CD14-positive monocyte (primary cell): ENCODE data around the gene ATAD2B. TPM values are rescaled to one million over a fixed set of nuclear protein-coding genes. Genes with fewer than 3 reads are reported as not detected.

Experiments used
- DNase-seq, 3 donors: peaks; one replicate each; pipeline ENCODE4 v3.0.0-alpha.2; 2011 to 2022
- H2AFZ ChIP-seq: 2 replicates; pipeline ENCODE4 v1.6.0; 2012; ENCODE audit warnings: mild to moderate bottlenecking, low read depth, low read length, inconsistent platforms; ENCODE audit not compliant: insufficient read depth, poor library complexity, severe bottlenecking
- H3K27ac ChIP-seq, 2 donors: 1 replicate in 1 of 2; 2 replicates in 1 of 2; pipeline ENCODE4 v1.5.1; 2012 to 2013; ENCODE audit warnings: low read length in 2 of 2, control low read depth in 1 of 2, inconsistent platforms in 1 of 2, low read depth in 1 of 2, mild to moderate bottlenecking in 1 of 2
- H3K27me3 ChIP-seq, 2 donors: one replicate each; pipeline versions ENCODE4 v1.6.0 to v1.6.1; 2011 to 2013; ENCODE audit warnings: low read length in 2 of 2; ENCODE audit not compliant: control insufficient read depth in 2 of 2, insufficient read depth in 2 of 2
- H3K36me3 ChIP-seq, 2 donors: replicated peaks in 1 of 2; 1 replicate in 1 of 2; 2 replicates in 1 of 2; pipeline versions ENCODE4 v1.5.1 to v1.6.1; 2012 to 2013; ENCODE audit warnings: low read length in 2 of 2, control low read depth in 1 of 2, inconsistent platforms in 1 of 2, mild to moderate bottlenecking in 1 of 2; ENCODE audit not compliant: insufficient read depth in 2 of 2, control insufficient read depth in 1 of 2
- H3K4me1 ChIP-seq, 2 donors: 1 replicate in 1 of 2; 2 replicates in 1 of 2; pipeline versions ENCODE4 v1.5.1 to v1.6.1; 2012 to 2013; ENCODE audit warnings: low read length in 2 of 2, control low read depth in 1 of 2, inconsistent platforms in 1 of 2, mild to moderate bottlenecking in 1 of 2, moderate library complexity in 1 of 2; ENCODE audit not compliant: insufficient read depth in 2 of 2, control insufficient read depth in 1 of 2
- H3K4me2 ChIP-seq: replicated peaks from 2 replicates; pipeline ENCODE3; 2012; ENCODE audit warnings: low read length, moderate library complexity, mild to moderate bottlenecking; ENCODE audit not compliant: poor library complexity, severe bottlenecking; ENCODE audit errors: extremely low read depth
- H3K4me3 ChIP-seq, 3 experiments: fragments of 200-600 bp in 1 of 3; sonication (generic) in 1 of 3; replicated peaks in 1 of 3; 1 replicate in 2 of 3; 2 replicates in 1 of 3; pipeline ENCODE4 v1.5.1; 2011 to 2013; ENCODE audit warnings: low read length in 3 of 3, mild to moderate bottlenecking in 3 of 3, control low read depth in 2 of 3, low read depth in 2 of 3, inconsistent platforms in 1 of 3, moderate library complexity in 1 of 3
- H3K79me2 ChIP-seq: 2 replicates; pipeline ENCODE4 v1.6.0; 2012; ENCODE audit warnings: mild to moderate bottlenecking, control low read depth, inconsistent platforms, low read length, moderate library complexity; ENCODE audit not compliant: insufficient read depth
- H3K9ac ChIP-seq: 2 replicates; pipeline ENCODE4 v1.6.0; 2017; ENCODE audit warnings: low read length, mild to moderate bottlenecking; ENCODE audit not compliant: insufficient read depth, poor library complexity, severe bottlenecking
- H3K9me3 ChIP-seq, 2 donors: replicated peaks in 1 of 2; 1 replicate in 1 of 2; 2 replicates in 1 of 2; pipeline versions ENCODE4 v1.5.1 to v1.6.1; 2012 to 2013; ENCODE audit warnings: low read length in 2 of 2, control low read depth in 1 of 2; ENCODE audit not compliant: control insufficient read depth in 1 of 2, insufficient read depth in 1 of 2
- H4K20me1 ChIP-seq: 2 replicates; pipeline ENCODE4 v1.6.0; 2012; ENCODE audit warnings: mild to moderate bottlenecking, low read length, control low read depth, moderate library complexity; ENCODE audit not compliant: insufficient read depth
- H3K27ac Mint-ChIP-seq, 7 donors: one replicate each; pipeline ENCODE4 v1.8.0; 2020; ENCODE audit warnings: mild to moderate bottlenecking in 7 of 7, mixed read lengths in 7 of 7, moderate library complexity in 6 of 7, inconsistent platforms in 2 of 7
- H3K27me3 Mint-ChIP-seq, 3 donors: one replicate each; pipeline ENCODE4 v1.8.0; 2021 to 2022; ENCODE audit warnings: low read depth in 3 of 3, mild to moderate bottlenecking in 3 of 3, mixed read lengths in 3 of 3, moderate library complexity in 3 of 3, inconsistent platforms in 1 of 3
- H3K36me3 Mint-ChIP-seq, 2 donors: one replicate each; pipeline ENCODE4 v1.8.0; 2020; ENCODE audit warnings: mixed read lengths in 2 of 2, inconsistent platforms in 1 of 2, mild to moderate bottlenecking in 1 of 2
- H3K4me1 Mint-ChIP-seq: one replicate; pipeline ENCODE4 v1.8.0; 2020; ENCODE audit warnings: mild to moderate bottlenecking, mixed read lengths
- H3K4me3 Mint-ChIP-seq, 2 donors: one replicate each; pipeline ENCODE4 v1.8.0; 2020; ENCODE audit warnings: mild to moderate bottlenecking in 2 of 2, mixed read lengths in 2 of 2, moderate library complexity in 1 of 2
- H3K9me3 Mint-ChIP-seq, 7 donors: one replicate each; pipeline ENCODE4 v1.8.0; 2020 to 2022; ENCODE audit warnings: mixed read lengths in 7 of 7, mild to moderate bottlenecking in 6 of 7, moderate library complexity in 6 of 7, inconsistent platforms in 2 of 7
- CTCF ChIP-seq: fragments of 200-600 bp; IDR thresholded peaks from one replicate; pipeline ENCODE4 v1.8.0; 2022; ENCODE audit warnings: antibody characterized with exemption, mild to moderate bottlenecking
- WGBS: methylation state at CpG from one replicate; pipeline ENCODE4 v1.1.5; 2013; ENCODE audit warnings: missing lambda C conversion rate; ENCODE audit not compliant: insufficient coverage; 5-methylcytosine and 5-hydroxymethylcytosine counted together
- intact Hi-C, 2 donors: fragments of 100-400 bp; cut with micrococcal nuclease; formaldehyde crosslinking; loops; one replicate each; pipeline versions ENCODE4 v1.15.0 to v1.15.1; 2023
- polyA plus RNA-seq, 3 donors: library from polyadenylated mRNA; depleted of rRNA in 1 of 3; unstranded in 2 of 3; stranded (reverse) in 1 of 3; fragments of 300-500 nt in 2 of 3; fragments of >200 nt in 1 of 3; fragmentation: Illumina TruSeq in 2 of 3; gene quantifications; 1 replicate in 2 of 3; 2 replicates in 1 of 3; pipeline ENCODE4 v1.2.3, GENCODE V29; 2012 to 2021

Gene ATAD2B
- polyA plus RNA-seq, 3 donors = 4.9 to 12.1 (median 7.2) TPM

- no peak for TF ChIP-seq CTCF
- Histone ChIP-seq H3K27me3 (no peaks in the 10 kb centered on the region), H4K20me1 (peaks cover 15% of the 10 kb centered on the region), H3K4me2 (no peak overlapping the region), H3K4me1 (no peaks in the 10 kb centered on the region), H3K9me3 (no peaks in the 10 kb centered on the region), H2AFZ (no peak overlapping the region), H3K79me2 (peaks cover 5% of the 10 kb centered on the region), H3K27ac (no peak overlapping the region), H3K4me3 (no peak overlapping the region), H3K36me3 (peaks cover 23 to 80% of the 10 kb centered on the region in 2 donors), H3K9ac (no peak overlapping the region)
- H3K4me3 Mint-ChIP-seq = no peak overlapping the region
- H3K4me1 Mint-ChIP-seq = no peaks in the 10 kb centered on the region
- intact Hi-C loops = no loop called here
- 90% methylated on average over 2 of the region's 4 CpGs for WGBS
- no peak for DNase-seq
- H3K36me3 Mint-ChIP-seq = peaks cover 39 to 70% of the 10 kb centered on the region in 2 donors
- peaks cover 0 to 1% (median 0%) of the 10 kb centered on the region in 3 donors for H3K27me3 Mint-ChIP-seq
- peak overlapping the region in 3 of 7 donors; percentile 23 to 43 (median 26) for H3K27ac Mint-ChIP-seq
- peaks cover 0 to 2% (median 0%) of the 10 kb centered on the region in 7 donors for H3K9me3 Mint-ChIP-seq
These were observed 76.2 kb downstream of the ATAD2B start for GRCh38 chr2:23850564-23851256.

- Mint-ChIP-seq H3K27ac (peak overlapping the region in 1 of 7 donors; percentile 19), H3K4me1 (no peaks in the 10 kb centered on the region), H3K36me3 (peaks cover 38 to 70% of the 10 kb centered on the region in 2 donors), H3K27me3 (peaks cover 0 to 1% (median 0%) of the 10 kb centered on the region in 3 donors), H3K9me3 (peaks cover 0 to 5% (median 0%) of the 10 kb centered on the region in 7 donors), H3K4me3 (no peak overlapping the region)
- no peaks in the 10 kb centered on the region for H3K79me2 ChIP-seq
- no peak overlapping the region for H2AFZ ChIP-seq
- no peaks in the 10 kb centered on the region for H3K4me1 ChIP-seq
- no peak overlapping the region for H3K4me3 ChIP-seq
- intact Hi-C loops = no loop called here
- no peaks in the 10 kb centered on the region for H3K27me3 ChIP-seq
- H3K36me3 ChIP-seq = peaks cover 13 to 62% of the 10 kb centered on the region in 2 donors
- no peak for DNase-seq
- WGBS = no CpG with 5 or more reads among the region's 4 CpGs
- H3K27ac ChIP-seq = no peak overlapping the region
- H3K9ac ChIP-seq = no peak overlapping the region
- no peak for TF ChIP-seq CTCF
- peaks cover 22% of the 10 kb centered on the region for H4K20me1 ChIP-seq
- no peak overlapping the region for H3K4me2 ChIP-seq
- no peaks in the 10 kb centered on the region for H3K9me3 ChIP-seq
These were observed 82.0 kb downstream of the ATAD2B start for GRCh38 chr2:23844905-23845304.
